Fibroblast of skin of scalp (primary cell): ENCODE data around the gene GALNT7.

Experiments
- DNase-seq: peaks from one replicate; pipeline ENCODE4 v3.0.0-alpha.2; 2013

GALNT7 gene

DNA sequence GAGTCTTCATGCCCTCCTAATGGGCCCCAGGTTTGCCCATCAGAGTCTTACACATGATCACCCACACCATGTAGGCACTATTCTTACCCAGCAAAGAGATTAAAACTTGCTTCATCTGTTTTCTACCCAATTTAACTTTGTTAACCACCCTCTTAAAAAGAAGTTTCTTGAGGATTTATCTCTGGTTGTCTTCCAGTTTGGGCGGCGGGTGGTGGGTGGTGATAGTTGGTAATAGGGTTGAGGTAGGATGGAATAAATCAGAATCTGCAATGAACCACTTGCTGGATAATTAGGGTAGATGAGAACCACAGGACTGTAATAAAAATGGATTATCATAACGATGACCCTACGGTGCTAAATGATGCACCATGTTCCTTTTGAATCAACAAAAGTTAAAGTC, 30.9 kb downstream of the GALNT7 start:
- DNase-seq = no peak

GRCh38 chr4:173200103-173200884, 31.7 kb downstream of the GALNT7 start:
- DNase-seq = no peak

GRCh38 chr4:173202395-173202794, 33.8 kb downstream of the GALNT7 start:
- DNase-seq = no peak

- DNase-seq = no peak
These were observed 37.0 kb downstream of the GALNT7 start for GRCh38 chr4:173205656-173206055.

DNA sequence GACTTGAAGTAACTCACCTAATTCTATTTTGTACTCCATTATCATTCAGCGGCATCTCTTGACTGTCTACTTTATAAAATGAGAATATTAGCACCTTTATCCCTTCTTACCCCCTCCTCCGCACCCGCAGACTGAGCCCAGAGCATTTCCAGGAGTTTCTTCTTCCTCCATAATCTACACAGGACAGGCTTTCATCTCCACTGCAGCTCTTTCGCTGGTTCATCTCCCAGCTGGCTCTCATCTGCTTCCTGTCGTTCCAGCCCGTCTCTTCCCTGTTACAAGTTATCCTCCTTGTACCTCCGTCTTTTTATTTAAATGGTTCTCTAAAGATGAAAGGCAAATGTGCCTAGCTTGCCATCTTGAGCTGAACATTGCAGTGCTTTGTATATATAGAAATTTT, 39.8 kb downstream of the GALNT7 start:
- no peak for DNase-seq

DNA sequence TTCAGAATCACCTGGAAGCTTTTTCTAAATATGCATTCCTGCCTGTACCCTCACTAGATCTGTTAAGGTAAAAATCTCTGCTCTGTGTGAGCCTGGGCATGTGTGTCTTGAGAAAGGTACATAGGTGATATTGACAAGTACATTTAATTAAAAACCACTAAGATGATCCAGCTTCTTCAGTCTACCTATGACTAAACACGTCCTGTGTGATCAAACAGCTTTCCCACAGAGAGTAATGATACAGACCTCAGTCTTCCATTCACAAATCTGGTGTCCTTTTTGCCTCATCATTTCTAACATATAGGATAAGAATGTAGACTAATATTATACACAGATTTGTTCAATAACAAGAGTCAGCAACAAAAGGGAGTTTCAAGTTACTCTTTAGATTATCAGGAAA, 42.6 kb downstream of the GALNT7 start:
- no peak for DNase-seq

DNA sequence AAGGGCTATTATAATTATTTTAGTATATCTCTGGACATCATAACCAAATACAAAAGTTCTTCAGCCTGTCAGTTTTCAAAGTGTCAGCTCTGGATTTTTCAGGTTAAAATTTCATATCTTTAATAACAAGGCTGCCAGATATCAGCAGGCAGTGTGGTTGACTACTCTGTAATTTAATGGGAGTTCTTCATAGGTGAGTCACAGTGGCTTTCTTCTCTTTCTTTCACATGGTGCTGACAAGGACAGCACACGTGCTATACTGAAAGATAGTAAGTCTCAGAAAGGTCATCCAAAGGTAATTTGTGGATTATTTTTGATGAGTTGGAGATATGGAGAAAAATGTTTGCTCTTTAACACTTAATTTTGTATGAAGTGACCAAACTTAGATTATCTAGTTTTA, 43.2 kb downstream of the GALNT7 start:
- peak; percentile 57 for DNase-seq

DNA sequence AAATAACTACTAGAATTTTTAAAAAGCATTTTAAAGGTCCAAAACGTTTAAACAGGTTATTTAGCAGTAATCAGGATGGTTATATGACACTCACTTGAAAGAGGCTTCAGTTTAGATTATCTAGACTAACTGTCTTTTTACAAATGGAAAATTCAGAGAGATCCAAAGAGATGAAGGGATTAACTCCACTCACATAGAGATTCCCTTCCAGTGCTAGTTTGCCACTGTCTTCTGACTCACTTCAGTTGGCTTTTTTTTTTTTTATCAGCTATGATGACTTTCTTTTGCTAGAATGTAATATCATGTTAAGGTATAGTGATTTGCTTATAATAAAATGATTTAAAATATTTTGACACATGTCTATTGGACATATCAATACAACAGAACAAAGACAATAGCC, 43.8 kb downstream of the GALNT7 start:
- DNase-seq = no peak

DNA sequence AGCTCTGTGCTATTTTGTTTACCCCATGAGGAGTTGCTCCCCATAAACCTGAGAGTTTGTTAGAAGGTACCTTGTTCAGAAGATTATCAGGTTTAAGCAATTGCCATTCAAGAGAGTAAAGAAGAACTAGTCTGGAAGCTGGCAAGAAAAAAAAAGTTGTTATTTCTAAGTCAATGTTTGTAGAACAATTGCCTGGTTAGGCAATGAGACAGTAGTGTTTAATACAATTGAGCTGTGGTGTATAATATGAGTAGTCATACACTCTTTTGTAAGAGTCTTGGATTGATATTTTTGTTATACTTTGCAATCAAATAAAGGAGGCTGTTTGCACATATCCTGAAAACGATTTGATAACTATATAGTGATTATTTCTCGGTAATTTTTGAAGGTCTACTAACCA, 44.7 kb downstream of the GALNT7 start:
- DNase-seq = no peak

DNA sequence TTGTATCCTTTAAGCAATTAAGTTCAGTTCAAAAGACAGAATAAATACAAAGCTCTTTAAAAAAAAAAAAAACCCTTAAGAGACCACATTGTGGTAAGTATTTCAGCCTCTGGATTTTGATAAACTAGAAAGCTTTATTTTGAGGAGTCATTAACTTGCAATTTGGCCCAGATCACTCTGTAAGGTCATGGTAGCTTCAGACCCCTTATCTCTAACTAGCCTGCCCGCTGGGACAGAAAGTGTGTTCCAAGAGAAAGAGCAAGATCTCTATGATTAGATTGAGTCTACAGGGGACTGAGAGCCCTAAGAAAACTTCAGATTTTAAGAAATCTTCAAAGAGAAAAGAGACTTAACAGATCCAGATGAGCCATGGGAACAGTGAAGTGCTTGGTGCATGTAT, 45.6 kb downstream of the GALNT7 start:
- no peak for DNase-seq

DNA sequence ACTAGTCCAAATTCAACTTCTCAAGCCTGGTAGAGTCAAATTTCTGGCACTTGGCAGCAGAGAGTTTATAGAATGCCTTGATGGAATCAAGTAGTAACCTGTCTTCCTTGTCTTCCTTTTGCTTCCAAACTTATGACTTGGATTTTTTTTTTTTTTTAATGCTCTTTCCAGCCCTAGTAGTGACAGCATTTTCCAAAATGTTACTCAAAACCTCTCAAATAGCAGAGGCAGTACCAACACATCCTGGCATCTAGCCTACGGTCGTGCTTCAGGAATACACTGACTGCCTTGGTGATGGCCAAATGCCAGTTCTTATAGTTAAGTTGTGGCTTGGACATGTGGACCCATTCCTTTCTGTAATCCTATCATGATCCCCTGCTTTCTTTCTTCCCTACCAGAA, 46.0 kb downstream of the GALNT7 start:
- DNase-seq = peak; percentile 75

GRCh38 chr4:173217075-173217474, 48.5 kb downstream of the GALNT7 start:
- DNase-seq = no peak

- DNase-seq = peak; percentile 14
These were observed 49.1 kb downstream of the GALNT7 start for GRCh38 chr4:173217727-173218126.

GRCh38 chr4:173218411-173219125, 50.0 kb downstream of the GALNT7 start:
- peak; percentile 96 for DNase-seq

DNA sequence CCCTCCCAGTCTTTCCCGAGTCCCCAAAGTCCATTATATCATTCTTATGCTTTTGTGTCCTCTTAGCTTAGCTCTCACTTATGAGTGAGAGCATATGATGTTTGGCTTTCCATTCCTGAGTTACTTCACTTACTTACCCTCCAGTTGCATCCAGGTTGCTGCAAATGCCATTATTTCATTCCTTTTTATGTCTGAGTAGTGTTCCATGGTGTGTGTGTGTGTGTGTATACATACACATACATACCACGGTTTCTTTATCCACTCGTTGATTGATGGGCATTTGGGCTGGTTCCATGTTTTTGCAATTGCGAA, 50.5 kb downstream of the GALNT7 start:
- DNase-seq = peak; percentile 48

DNA sequence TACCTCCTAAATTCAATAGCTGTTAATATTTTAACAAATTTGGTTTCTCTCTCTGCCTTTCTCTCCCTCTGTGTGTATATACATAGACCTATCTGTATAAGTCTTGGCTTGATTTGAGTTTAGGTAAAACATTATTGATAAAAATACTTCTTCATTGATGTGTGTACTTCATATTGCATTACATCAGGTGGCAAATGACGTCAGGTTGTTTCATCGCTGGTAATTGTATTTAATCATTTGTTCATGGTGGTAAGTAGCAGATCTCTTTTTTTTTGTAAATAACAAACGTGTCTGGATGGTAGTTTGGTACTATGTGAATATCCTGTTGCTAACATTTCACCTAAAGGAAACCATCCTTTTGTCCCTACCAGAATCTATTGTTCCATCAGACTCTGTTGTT, 55.1 kb downstream of the GALNT7 start:
- DNase-seq = no peak

DNA sequence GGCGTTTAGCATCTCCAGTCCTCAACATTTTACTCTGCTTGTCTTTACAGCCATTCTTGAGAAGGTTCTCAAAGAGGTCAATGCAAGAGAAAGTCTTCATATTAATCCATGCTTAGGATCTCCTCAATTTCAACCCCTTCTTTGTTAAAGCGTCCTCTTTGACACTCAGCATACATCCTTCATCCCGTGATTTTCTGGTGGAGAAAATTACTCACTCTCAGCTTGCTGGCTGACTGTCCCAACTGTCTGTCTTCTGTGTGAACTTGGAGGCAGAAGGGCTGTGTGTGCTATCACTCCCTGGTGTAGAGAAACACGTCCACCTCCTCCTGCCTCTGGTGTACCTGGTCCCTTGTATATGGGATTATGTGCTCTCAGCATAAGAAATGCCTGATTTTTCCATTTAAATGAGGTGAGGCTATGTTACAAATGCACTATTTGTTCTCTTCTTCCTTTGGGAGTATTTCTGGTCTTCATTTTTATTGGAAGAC, 57.8 kb downstream of the GALNT7 start:
- no peak for DNase-seq

GRCh38 chr4:173227756-173228155, 59.1 kb downstream of the GALNT7 start:
- no peak for DNase-seq

GRCh38 chr4:173230062-173230461, 61.5 kb downstream of the GALNT7 start:
- no peak for DNase-seq

GRCh38 chr4:173231916-173232315, 63.3 kb downstream of the GALNT7 start:
- DNase-seq = no peak

DNA sequence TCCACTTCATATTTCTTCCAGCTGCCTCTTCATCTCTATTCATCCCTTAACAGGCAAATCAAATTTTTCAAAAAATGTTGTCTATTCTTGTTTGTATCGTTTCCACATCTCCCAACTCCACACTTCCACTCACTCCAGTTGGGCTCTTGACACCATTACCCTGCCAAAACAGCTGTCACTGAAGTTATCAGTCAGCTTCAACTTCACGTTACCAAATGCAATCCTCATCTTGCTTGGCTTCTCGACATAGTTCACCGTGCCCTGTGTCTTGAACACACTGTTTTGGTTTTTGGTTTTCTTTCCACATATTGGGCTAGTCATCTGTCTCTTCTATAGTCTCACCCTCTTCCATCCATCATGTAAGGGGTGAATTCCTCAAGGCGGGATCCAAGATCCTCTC, 65.2 kb downstream of the GALNT7 start:
- DNase-seq = no peak

DNA sequence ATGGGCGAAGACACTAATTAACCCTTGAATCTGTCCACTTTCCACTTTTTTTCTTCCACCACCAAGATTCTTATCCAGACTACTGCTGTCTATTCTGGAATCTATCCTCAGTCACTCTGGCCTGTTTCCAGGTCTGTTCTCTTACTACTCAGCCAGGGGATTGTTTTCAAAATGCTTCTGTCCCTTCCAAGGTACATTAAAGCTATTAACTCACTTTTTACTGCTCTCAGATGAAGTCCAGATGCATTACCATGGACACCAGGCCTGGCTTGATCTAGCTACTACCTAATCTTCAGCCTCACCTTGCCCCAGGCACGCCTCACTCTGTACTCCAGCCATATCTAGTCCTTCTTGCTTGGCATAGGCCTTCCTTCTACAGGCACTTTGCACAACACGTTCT, 66.4 kb downstream of the GALNT7 start:
- no peak for DNase-seq

DNA sequence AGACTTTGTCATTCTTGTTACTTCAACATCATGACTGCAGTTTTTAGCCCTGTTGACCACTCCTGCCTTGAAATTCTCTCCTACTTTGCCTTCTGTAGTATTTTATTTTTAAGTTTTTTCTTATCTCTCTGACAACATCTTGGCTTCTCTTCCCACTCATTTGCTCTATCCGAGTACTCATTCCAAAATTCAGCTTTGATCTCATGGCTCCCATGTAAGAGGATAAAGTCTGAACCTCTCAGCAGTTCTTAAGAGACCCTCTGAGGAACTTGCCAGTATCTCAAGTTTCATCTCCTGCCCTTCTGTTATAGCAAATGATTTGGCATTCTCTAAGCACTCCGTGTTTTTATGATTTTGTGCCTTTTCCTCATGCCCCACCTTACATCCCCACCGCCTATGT, 67.7 kb downstream of the GALNT7 start:
- no peak for DNase-seq

GRCh38 chr4:173237152-173237551, 68.5 kb downstream of the GALNT7 start:
- no peak for DNase-seq
